ENCODE data around the gene METTL27. TPM values are rescaled to one million over a fixed set of nuclear protein-coding genes. Genes with fewer than 3 reads are reported as not detected.

The METTL27 gene
- total and polyA plus RNA-seq, 9 of the 15 experiments (the other 6 are each of a cell fraction or from before 2014, with no cell fraction given), result 0.08 to 0.82 (median 0.33) TPM; not detected in 4

DNA sequence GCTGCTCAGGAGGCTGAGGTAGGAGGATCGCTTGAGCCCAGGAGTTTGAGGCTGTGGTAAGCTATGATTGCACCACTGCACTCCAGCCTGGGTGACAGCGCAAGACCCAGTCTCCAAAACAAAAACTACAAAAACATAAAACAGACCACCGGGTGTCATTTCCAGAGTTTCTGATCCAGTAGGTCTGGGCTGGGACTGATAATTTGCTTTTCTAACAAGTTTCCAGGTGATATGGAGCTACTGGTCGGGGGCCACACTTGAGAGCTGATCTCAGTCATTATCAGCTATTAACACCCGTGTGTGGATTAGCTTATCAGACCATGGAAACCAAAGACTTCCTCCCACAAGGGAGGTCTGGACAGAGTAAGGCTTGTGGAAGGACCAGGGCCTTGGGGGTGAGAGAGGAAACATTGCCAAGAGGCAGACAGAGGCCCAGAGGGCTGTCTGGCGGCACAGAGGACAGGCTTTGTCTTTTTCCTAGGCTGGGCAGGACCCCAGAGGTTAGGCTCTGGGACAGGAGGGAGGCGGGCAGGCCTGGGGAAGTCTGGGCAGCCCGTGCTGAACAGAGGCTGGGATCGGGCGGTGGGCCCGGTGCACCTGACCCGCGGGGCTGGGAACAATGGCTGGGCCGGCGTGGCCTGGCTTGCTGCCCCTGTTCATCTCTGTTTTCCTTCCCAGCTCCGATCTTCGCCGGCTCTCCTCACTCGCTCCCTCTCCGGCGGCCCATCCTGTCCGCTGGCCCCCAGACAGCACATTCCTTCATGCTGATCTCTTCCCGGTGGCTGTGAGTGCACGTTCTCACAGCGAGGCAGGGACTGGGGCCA lies 43.9 kb upstream of the METTL27 start (continued):
- TF ChIP-seq, protein P1, sequence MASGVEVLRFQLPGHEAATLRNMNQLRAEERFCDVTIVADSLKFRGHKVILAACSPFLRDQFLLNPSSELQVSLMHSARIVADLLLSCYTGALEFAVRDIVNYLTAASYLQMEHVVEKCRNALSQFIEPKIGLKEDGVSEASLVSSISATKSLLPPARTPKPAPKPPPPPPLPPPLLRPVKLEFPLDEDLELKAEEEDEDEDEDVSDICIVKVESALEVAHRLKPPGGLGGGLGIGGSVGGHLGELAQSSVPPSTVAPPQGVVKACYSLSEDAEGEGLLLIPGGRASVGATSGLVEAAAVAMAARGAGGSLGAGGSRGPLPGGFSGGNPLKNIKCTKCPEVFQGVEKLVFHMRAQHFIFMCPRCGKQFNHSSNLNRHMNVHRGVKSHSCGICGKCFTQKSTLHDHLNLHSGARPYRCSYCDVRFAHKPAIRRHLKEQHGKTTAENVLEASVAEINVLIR (CRISPR knock-in tag; IDR thresholded peaks at IDR 0.05), result peak; percentile 56; the same call in 1 of the 2 replicates
- TF ChIP-seq, protein P2, sequence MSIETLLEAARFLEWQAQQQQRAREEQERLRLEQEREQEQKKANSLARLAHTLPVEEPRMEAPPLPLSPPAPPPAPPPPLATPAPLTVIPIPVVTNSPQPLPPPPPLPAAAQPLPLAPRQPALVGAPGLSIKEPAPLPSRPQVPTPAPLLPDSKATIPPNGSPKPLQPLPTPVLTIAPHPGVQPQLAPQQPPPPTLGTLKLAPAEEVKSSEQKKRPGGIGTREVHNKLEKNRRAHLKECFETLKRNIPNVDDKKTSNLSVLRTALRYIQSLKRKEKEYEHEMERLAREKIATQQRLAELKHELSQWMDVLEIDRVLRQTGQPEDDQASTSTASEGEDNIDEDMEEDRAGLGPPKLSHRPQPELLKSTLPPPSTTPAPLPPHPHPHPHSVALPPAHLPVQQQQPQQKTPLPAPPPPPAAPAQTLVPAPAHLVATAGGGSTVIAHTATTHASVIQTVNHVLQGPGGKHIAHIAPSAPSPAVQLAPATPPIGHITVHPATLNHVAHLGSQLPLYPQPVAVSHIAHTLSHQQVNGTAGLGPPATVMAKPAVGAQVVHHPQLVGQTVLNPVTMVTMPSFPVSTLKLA (conservative IDR thresholded peaks at IDR 0.05), result peak; percentile 70 to 92
- TF ChIP-seq NCOA1 (IDR thresholded peaks at IDR 0.05; ENCODE audit: low read depth), result peak; percentile 98
- TF ChIP-seq ZNF589 (CRISPR knock-in tag; IDR thresholded peaks at IDR 0.05; ENCODE audit: low read depth), result peak; percentile 99
- TF ChIP-seq ATF1 (CRISPR knock-in tag; IDR thresholded peaks at IDR 0.05), result no peak
- peak; percentile 85 for TF ChIP-seq ATF1 (tag; IDR thresholded peaks at IDR 0.05)
- no peak for TF ChIP-seq ZNF140 (CRISPR knock-in tag; IDR thresholded peaks at IDR 0.05)
- TF ChIP-seq SRSF9 (IDR thresholded peaks at IDR 0.05; ENCODE audit: borderline replicate concordance, low read depth, low read length), result no peak
- no peak for TF ChIP-seq BRCA1 (IDR thresholded peaks at IDR 0.05)
- TF ChIP-seq BRCA1 (CRISPR knock-in tag; IDR thresholded peaks at IDR 0.05), result no peak
- no peak for TF ChIP-seq NFYB (IDR thresholded peaks at IDR 0.05; ENCODE audit: extremely low read depth, insufficient read length)
- peak; percentile 99 for TF ChIP-seq KHSRP (IDR thresholded peaks at IDR 0.05)
- TF ChIP-seq ELF4 (CRISPR knock-in tag; IDR thresholded peaks at IDR 0.05), result peak; percentile 99
- peak; percentile 64 to 70 for TF ChIP-seq FOXK2 (conservative IDR thresholded peaks at IDR 0.05 in 1 of 2, IDR thresholded peaks at IDR 0.05 in 1 of 2; ENCODE audit: low read depth in 2 of 2)
- peak; percentile 76; the same call in 1 of the 2 replicates for TF ChIP-seq FOXJ3 (CRISPR knock-in tag; IDR thresholded peaks at IDR 0.05)
- TF ChIP-seq, protein P3, sequence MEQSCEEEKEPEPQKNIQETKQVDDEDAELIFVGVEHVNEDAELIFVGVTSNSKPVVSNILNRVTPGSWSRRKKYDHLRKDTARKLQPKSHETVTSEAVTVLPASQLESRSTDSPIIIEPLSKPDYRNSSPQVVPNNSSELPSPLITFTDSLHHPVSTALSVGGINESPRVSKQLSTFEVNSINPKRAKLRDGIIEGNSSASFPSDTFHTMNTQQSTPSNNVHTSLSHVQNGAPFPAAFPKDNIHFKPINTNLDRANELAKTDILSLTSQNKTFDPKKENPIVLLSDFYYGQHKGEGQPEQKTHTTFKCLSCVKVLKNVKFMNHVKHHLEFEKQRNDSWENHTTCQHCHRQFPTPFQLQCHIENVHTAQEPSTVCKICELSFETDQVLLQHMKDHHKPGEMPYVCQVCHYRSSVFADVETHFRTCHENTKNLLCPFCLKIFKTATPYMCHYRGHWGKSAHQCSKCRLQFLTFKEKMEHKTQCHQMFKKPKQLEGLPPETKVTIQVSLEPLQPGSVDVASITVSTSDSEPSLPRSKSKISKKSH (CRISPR knock-in tag; IDR thresholded peaks at IDR 0.05), result no peak
- TF ChIP-seq CBFA2T3 (IDR thresholded peaks at IDR 0.05), result peak; percentile 100
- no peak for TF ChIP-seq FIP1L1 (IDR thresholded peaks at IDR 0.05; ENCODE audit: low read depth, low read length, poor library complexity, severe bottlenecking)
- no peak for TF ChIP-seq ESRRB (CRISPR knock-in tag; IDR thresholded peaks at IDR 0.05; ENCODE audit: borderline replicate concordance)
- TF ChIP-seq BMI1 (IDR thresholded peaks at IDR 0.05; ENCODE audit: low read length), result no peak
- no peak for TF ChIP-seq TAF9B (IDR thresholded peaks at IDR 0.05; ENCODE audit: partially characterized antibody)
- TF ChIP-seq ZNF695 (CRISPR knock-in tag; IDR thresholded peaks at IDR 0.05), result no peak
- TF ChIP-seq, protein P4, sequence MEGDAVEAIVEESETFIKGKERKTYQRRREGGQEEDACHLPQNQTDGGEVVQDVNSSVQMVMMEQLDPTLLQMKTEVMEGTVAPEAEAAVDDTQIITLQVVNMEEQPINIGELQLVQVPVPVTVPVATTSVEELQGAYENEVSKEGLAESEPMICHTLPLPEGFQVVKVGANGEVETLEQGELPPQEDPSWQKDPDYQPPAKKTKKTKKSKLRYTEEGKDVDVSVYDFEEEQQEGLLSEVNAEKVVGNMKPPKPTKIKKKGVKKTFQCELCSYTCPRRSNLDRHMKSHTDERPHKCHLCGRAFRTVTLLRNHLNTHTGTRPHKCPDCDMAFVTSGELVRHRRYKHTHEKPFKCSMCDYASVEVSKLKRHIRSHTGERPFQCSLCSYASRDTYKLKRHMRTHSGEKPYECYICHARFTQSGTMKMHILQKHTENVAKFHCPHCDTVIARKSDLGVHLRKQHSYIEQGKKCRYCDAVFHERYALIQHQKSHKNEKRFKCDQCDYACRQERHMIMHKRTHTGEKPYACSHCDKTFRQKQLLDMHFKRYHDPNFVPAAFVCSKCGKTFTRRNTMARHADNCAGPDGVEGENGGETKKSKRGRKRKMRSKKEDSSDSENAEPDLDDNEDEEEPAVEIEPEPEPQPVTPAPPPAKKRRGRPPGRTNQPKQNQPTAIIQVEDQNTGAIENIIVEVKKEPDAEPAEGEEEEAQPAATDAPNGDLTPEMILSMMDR (IDR thresholded peaks at IDR 0.05 in 2 of 3, conservative IDR thresholded peaks at IDR 0.05 in 1 of 3; ENCODE audit: insufficient read depth in 2 of 3, low read depth in 1 of 3, low read length in 3 of 3), result no peak
- peak; percentile 68 for TF ChIP-seq BRD9 (IDR thresholded peaks at IDR 0.05; ENCODE audit: low read depth, partially characterized antibody)
